Measurements from ENCODE around the gene THRSP. TPM values are rescaled to one million over a fixed set of nuclear protein-coding genes. Genes with fewer than 3 reads are reported as not detected.

THRSP gene
- total and polyA plus RNA-seq, 2 donors (not counting 1 experiment from before 2014, with no cell fraction given), result under 0.01 to 0.19 TPM

GRCh38 chr11:78078218-78079167 lies 14.8 kb downstream of the THRSP start:
- no peaks in the 10 kb centered on the region for H3K27me3 ChIP-seq (ENCODE audit: control insufficient read depth, insufficient read depth, low read length)
- no peaks in the 10 kb centered on the region for H3K36me3 ChIP-seq (ENCODE audit: control insufficient read depth, insufficient read depth, low read length)
- H3K4me1 ChIP-seq (ENCODE audit: control insufficient read depth, extremely low read depth, insufficient read depth, low read length), result peaks cover 2% of the 10 kb centered on the region
- H3K9ac ChIP-seq (ENCODE audit: insufficient read depth, low read length), result peak overlapping the region; percentile 93
- H3K79me2 ChIP-seq (ENCODE audit: control insufficient read depth, insufficient read depth, low read length), result peaks cover 54% of the 10 kb centered on the region
- TF ChIP-seq CTCF (conservative IDR thresholded peaks at IDR 0.05 in 1 of 2, IDR thresholded peaks at IDR 0.05 in 1 of 2; ENCODE audit: low read depth in 1 of 2, low read length in 2 of 2) (no peak), EZH2 (IDR thresholded peaks at IDR 0.05; ENCODE audit: low read length, missing control alignments) (no peak)
- H3K4me3 ChIP-seq (replicated peaks in 1 of 4; ENCODE audit: control extremely low read depth in 1 of 4, insufficient read depth in 1 of 4, low read depth in 3 of 4, low read length in 4 of 4), result peak overlapping the region; percentile 79 to 99 (median 93)
- H3K27ac ChIP-seq (ENCODE audit: insufficient read depth, low read length), result peak overlapping the region; percentile 96
- no peak overlapping the region for H2AFZ ChIP-seq (ENCODE audit: low read length)
- H4K20me1 ChIP-seq (ENCODE audit: control insufficient read depth, extremely low read depth, insufficient read depth, low read length), result no peaks in the 10 kb centered on the region
- H3K4me2 ChIP-seq (ENCODE audit: extremely low read depth, insufficient read depth, low read length), result peak overlapping the region; percentile 99
- no peak for DNase-seq (ENCODE audit: low read depth in 2 of 2)
- no peaks in the 10 kb centered on the region for H3K9me3 ChIP-seq (ENCODE audit: control insufficient read depth, insufficient read depth, low read depth, low read length)

GRCh38 chr11:78079232-78080083 lies 15.8 kb downstream of the THRSP start, which contains the start of gene NDUFC2:
Gene NDUFC2, minus strand, starts transcription at chr11:78079862. Its CDS starts 118 bp downstream, at chr11:78079744.
- TF ChIP-seq CTCF (conservative IDR thresholded peaks at IDR 0.05 in 1 of 2, IDR thresholded peaks at IDR 0.05 in 1 of 2; ENCODE audit: low read depth in 1 of 2, low read length in 2 of 2), result no peak
- TF ChIP-seq EZH2 (IDR thresholded peaks at IDR 0.05; ENCODE audit: low read length, missing control alignments), result no peak
- peaks cover 2% of the 10 kb centered on the region for H3K4me1 ChIP-seq (ENCODE audit: control insufficient read depth, extremely low read depth, insufficient read depth, low read length)
- peak within 1 kb of the TSS; percentile 96 for H2AFZ ChIP-seq (ENCODE audit: low read length)
- peak within 1 kb of the TSS; percentile 99 for H3K4me2 ChIP-seq (ENCODE audit: extremely low read depth, insufficient read depth, low read length)
- H4K20me1 ChIP-seq (ENCODE audit: control insufficient read depth, extremely low read depth, insufficient read depth, low read length), result no peaks in the 10 kb centered on the region
- DNase-seq (ENCODE audit: low read depth in 2 of 2), result peak; percentile 85 to 90
- peak within 1 kb of the TSS; percentile 96 for H3K27ac ChIP-seq (ENCODE audit: insufficient read depth, low read length)
- no peaks in the 10 kb centered on the region for H3K9me3 ChIP-seq (ENCODE audit: control insufficient read depth, insufficient read depth, low read depth, low read length)
- peak within 1 kb of the TSS; percentile 79 to 99 (median 93) for H3K4me3 ChIP-seq (replicated peaks in 1 of 4; ENCODE audit: control extremely low read depth in 1 of 4, insufficient read depth in 1 of 4, low read depth in 3 of 4, low read length in 4 of 4)
- H3K79me2 ChIP-seq (ENCODE audit: control insufficient read depth, insufficient read depth, low read length), result peaks cover 51% of the 10 kb centered on the region
- no peaks in the 10 kb centered on the region for H3K27me3 ChIP-seq (ENCODE audit: control insufficient read depth, insufficient read depth, low read length)
- peak within 1 kb of the TSS; percentile 93 for H3K9ac ChIP-seq (ENCODE audit: insufficient read depth, low read length)
- no peaks in the 10 kb centered on the region for H3K36me3 ChIP-seq (ENCODE audit: control insufficient read depth, insufficient read depth, low read length)

Data from fibroblast of lung (primary cell).